Measurements from ENCODE around the gene RELCH.
"Not testable (repeated sequence)": the region's sequence is repeated elsewhere in the genome, so short reads cannot be mapped to it uniquely, and the experiment has no call there.

Gene RELCH, protein sequence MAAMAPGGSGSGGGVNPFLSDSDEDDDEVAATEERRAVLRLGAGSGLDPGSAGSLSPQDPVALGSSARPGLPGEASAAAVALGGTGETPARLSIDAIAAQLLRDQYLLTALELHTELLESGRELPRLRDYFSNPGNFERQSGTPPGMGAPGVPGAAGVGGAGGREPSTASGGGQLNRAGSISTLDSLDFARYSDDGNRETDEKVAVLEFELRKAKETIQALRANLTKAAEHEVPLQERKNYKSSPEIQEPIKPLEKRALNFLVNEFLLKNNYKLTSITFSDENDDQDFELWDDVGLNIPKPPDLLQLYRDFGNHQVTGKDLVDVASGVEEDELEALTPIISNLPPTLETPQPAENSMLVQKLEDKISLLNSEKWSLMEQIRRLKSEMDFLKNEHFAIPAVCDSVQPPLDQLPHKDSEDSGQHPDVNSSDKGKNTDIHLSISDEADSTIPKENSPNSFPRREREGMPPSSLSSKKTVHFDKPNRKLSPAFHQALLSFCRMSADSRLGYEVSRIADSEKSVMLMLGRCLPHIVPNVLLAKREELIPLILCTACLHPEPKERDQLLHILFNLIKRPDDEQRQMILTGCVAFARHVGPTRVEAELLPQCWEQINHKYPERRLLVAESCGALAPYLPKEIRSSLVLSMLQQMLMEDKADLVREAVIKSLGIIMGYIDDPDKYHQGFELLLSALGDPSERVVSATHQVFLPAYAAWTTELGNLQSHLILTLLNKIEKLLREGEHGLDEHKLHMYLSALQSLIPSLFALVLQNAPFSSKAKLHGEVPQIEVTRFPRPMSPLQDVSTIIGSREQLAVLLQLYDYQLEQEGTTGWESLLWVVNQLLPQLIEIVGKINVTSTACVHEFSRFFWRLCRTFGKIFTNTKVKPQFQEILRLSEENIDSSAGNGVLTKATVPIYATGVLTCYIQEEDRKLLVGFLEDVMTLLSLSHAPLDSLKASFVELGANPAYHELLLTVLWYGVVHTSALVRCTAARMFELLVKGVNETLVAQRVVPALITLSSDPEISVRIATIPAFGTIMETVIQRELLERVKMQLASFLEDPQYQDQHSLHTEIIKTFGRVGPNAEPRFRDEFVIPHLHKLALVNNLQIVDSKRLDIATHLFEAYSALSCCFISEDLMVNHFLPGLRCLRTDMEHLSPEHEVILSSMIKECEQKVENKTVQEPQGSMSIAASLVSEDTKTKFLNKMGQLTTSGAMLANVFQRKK

DNA sequence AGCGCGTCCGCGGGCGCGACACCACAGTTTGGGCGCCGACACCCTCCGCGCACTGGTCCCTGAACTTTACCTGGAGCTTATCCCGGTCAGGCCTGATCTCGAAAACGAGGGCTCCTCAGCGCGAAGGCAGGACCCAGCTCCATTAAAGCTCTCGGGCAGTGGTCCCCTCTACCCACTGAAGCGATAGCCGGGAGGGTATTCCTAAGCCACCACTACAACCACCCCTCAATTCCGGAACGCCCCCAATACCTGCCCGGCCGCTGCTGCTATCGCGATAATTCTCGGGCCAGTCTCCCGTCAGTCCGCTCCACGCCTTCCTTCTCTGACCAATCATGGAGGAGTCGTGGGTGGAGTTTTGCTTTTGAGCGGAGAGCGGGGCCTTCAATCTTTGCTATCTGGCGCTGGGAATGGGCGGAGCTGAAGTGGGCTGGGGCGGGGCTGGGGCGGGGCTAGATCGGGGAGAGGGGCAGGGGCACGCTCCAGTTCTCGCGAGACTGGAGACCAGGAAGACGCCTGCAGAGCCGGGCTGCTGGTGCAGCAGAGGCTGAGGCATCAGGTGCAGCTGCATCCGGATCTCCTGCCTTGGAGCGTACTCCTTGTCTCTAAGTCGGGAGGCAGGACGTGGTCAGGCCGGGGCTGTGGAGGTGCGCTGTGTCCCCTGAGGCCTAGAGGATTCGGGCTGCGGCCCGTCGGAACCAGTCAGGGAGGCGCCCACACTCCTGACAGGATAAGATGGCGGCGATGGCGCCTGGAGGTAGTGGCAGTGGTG lies at the start of gene RELCH, which contains the start of gene PIGN:
Gene RELCH, plus strand, starts transcription at position 482 of the 769 bp plus-strand sequence. Its CDS starts 251 bp downstream, at position 733.
Gene PIGN, minus strand, starts transcription at position 283 of the 769 bp plus-strand sequence. CDS start 25,703 bp downstream, outside the sequence.
- peak; percentile 91 for DNase-seq

DNA sequence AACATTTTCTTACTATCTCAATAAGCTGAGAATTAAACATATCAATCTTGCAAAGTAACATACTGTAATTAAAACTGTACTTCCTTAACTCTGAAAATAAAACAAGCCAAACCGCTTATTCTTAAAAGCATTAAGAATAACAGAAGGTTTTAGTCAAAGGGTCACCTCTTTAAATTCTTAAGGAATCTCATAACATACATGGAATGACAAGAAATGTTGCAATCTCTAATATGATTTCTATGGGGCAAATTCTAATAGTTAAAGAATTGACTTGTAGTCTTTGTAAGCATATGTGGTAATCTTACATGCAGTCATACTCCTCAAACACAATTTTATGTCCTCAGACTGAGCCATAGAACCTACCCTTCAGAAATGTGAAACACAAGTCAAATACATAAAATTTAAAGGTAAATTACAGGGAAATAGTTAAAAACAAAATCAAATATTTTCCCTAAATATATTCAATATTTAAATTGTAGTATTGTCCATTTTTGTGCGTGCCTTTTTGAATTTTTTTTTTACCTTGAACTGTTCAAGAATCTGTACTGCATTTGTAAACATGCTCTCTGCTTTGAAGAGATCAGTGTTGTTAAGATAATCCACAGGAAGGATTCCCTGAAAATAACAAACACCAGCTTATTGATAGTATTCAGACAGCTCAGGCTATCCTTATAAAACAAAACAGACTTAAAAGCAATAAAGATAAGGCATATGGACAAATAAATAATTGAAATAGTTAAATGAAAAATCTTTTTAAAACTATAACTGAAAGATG lies 48.4 kb upstream of the RELCH start:
- DNase-seq = no peak

DNA sequence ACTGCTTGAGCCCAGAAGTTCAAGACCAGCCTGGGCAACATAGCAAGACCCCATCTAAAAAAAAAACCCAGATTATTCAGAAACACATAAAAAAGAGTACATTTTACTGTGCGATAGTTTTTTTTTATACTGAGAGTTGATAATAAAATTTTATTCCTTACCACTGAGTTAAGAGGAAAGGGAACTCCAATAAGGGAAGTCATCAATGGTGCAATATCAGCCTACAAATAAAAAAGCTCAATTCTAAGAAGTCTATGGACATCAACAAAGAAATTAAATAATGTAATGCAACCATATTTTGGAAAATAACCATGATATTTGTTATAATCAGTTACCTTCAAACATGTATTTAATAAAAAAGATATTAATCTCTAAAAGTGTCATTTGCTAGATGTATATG lies 46.8 kb upstream of the RELCH start:
- no peak for DNase-seq

DNA sequence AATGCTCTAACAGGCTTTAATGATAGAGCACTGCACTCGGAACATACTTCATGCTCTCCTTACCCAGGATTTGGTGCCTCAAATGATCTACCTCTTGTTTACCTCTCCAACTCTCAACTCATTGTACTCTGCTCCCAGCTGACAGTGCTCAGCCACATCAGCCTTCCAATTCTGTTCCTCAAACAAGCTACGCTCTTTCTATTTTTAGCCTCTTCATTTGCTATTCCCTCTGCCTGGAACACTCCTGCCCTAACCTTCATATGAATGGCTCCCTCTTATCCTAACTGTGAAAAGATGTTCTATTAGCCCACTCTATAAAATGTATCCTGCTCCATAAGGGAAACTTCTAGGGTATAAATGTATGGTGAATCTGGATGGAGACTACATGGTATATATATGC lies 42.7 kb upstream of the RELCH start:
- DNase-seq = no peak

DNA sequence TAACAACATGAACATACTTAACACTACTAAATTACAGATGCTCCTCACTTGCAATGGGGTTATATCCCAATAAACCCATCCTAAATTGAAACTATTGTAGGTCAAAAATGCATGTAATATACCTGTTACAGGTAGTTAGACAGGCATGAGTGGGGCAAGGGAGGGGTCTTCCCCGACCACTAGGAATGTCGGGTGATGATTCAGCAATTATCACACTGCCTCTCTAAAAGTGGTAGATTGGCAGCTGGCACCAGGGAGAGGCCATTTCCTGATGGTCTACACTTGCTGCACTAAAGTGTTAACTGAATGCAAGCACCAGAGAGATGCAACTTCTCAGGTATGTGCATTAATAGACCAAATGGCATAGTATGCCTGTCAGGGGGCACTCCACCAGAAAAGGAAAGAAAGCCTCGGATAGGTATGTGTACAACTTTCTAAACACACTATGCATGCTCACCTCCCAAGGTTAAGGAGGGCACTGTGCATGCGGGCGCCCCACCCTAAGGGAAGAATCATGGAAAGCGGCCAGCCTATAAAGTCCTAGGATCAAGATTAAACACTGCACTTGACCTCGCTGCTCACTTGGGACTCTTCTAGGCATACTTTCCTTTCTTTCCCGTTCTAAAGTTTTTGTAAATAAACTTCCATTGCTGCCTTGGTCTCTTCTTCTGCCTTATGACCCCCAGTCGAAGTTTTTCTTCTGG lies 35.8 kb upstream of the RELCH start:
- no peak for DNase-seq

DNA sequence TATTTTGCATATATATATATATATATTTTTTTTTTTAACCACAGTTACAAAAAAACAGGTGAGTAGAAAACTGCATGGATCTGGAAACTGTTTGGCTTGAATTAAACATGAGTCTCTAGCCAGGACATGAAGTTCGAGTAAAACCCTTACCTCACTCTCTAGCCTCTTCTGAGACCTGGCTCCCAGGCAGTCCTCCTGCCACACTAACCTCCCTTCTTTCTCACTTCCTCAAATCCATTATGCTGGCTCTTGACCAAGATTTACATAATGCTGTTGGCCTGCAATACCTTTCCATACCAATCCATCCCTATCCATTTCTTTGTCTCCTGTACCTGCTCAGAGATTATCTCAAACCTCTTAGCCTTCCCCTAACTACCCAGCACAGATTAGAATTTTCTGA lies 34.2 kb upstream of the RELCH start:
- no peak for DNase-seq

DNA sequence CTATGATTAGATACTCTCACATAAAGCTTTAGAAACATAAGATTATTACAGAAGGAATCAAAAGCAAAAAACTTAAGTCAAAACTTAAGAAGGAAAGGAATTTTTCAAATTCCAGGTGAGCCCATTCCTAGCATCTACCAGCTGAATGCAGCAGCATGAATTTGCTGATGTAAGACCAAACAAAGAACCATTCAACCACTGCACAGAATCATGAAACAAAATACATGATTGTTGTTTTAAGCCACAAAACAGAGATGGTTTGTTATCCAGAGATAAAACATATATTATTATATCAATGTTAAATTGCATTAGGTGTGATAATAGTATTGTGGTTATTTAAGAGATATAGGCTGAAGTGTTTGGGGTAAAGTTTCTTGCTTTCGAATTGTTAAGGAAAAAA lies 29.2 kb upstream of the RELCH start:
- DNase-seq = no peak

DNA sequence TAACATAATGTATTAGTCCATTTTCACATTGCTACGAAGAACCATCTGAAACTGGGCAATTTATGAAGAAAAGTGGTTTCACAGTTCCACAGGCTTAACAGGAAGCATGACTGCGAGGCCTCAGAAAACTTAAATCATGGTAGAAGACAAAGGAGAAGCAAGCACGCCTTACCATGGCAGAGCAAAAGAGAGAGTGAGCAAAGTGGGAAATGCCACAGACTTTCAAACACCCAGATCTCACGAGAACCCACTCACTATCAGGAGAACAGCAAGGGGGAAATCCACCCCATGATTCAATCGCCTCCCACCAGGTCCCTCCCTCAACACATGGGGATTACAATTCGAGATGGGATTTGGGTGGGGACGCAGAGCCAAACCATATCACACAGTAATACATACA lies 22.7 kb upstream of the RELCH start:
- no peak for DNase-seq

DNA sequence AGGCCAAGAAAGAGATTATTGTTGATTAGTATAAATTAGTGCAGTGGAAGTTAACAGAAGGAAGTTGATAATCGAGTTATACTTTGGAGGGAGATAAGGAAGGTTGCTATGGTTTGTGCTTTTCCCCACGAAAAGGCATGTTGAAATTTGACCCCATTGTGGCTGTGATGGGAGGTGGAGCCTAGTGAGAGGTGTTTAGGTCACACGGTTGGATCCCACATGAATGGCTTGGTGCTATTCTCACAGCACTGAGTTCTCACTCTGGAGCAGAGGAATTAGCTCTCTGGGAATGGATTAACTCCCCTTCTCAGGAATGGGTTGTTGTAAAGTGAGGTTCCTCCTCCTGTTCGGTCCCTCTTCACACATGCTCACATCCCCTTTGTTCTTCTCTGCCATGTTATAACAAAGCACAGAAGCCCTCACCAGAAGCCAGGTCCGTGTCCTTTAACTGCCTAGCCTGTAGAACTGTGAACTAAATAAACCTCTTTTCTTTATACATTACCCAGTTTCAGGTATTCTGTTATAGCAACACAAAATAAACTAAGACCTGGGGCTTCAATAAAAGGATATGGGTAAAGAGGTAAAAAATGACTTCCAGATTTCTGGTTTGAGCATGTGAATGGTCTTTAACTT lies 22.1 kb upstream of the RELCH start:
- DNase-seq = no peak

DNA sequence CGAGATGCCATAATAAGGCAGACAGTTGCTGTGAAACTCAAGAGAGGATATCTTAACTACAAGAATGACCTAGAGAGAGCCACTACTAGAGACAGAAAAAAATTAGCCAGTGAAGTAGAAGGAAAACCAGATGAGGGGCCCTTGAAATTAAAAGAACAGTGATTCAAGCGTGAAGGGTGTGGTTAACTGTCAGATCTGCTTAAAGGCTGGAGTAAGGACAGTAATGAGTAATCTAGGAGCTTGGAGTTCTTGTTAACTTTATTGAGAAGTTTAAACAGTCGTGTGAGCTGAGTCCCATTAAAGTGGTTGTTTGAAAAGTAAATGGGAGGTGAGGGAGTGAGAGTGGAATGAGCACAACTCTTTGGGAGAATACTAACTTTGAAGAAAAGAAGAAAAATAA lies 21.5 kb upstream of the RELCH start:
- no peak for DNase-seq

DNA sequence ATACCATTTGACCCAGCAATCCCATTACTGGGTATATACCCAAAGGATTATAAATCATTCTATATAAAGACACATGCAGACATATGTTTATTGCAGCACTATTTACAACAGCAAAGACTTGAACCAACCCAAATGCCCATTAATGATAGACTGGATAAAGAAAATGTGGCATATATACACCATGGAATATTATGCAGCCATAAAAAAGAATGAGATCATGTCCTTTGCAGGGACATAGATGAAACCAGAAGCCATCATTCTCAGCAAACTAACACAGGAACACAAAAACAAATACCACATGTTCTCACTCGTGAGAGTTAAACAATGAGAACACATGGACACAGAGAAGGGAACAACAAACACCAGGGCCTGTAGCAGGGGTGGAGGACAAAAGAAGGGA lies 20.5 kb upstream of the RELCH start:
- not testable (repeated sequence) for DNase-seq

DNA sequence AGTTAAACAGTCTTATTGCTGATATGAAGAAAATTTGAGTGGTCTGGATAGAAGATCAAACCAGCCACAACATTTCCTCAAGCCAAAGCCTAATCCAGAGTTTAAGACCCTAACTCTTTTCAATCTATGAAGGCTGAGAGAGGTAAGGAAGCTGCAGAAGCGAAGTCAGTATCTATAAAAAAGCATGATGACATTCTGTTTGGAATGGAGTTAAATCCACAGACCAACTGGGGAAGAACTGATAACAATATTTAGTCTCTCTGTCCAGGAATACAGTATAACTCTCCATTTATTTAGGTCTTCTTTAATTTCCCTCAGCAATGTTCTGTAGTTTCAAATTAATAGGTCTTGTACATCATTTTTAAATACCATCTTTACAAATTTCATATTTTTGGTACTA lies 16.2 kb upstream of the RELCH start:
- no peak for DNase-seq

DNA sequence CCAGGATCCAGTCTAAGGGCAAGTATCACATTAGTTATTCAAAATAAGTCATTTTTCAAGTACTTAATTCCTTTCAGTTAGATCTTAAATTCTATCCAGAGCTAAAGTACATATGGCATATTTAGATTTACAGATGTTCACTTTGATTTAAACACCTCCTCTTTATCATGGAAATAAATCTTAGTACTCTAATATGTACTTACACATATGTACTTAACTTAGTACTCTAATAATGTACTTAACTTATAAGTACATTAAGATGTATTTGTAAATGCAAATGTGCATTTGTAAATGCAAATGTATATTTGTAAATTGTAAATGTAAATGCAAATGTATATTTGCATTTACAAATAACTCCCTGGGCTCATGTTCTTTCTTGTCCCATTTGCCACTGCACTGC lies 14.8 kb upstream of the RELCH start:
- DNase-seq = no peak

DNA sequence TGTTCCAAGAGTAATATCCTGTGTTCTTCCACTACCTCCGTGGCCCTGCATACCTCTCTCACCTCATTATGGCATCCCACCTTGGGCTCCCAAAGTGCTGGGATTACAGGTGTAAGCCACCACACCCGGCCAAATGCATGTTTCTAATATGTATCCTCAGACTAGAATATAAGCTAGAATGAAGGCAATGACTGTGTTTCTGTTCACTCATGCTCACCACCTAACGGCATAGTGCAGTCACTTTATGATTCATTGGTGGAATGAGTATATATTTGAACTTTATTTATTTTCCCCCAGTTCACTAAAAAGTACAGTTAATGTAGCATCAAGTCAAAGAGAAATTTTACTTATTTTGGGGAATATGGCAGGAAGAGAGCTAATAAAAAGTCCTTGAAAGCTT lies 11.5 kb upstream of the RELCH start:
- no peak for DNase-seq

DNA sequence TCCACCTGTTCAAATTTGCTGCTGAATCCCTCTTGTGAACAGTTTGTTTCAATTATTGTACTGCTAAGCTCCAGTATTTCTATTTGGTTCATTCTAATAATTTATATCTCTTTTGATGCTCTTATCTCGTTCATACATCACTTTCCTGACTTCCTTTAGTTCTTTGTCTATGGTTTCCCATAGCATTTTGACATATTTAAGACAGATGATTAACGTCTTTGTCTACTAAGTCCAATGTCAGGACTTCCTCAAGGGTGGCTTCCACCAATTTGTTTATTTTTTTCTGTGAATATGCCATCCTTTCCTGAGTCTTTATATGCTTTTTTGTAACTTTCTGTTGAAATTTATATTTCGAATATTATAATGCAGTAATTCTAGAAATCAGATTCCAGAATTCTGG lies 9.8 kb upstream of the RELCH start:
- DNase-seq = no peak

DNA sequence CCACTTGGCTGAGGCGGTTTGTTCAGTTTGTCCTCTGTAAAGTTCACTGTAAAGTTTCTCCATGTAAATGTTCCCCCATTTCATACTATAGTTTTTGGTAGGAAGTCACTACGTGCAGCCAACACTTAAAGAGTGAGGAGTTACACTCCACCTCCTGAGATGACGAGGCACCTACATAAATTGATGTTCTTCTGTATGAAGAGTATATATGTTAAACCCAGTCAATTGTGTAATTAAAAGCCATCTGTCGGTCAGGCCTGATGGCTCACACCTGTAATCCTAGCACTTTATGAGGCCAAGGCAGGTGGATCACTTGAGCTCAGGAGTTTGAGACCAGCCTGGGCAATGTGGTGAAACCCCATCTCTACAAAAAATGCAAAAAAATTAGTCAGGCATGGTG lies 7.8 kb upstream of the RELCH start:
- no peak for DNase-seq

DNA sequence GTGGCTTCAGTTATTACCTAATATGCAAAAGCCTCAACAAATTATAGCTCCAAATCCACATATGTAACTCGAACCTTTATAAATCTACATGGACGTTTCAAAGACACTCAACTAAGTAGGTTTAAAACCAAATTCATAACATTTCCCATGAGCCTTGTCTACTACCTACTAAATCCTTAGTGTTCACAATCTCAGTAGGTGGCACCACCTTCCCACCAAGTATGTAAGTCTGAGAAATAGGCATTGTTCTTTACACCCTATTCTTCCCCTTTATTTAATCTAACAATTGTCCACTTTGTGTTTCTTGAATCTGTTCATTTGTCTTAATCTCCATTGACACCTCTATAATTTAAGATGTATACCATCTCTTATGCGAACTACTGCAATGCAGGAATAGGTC lies 4.8 kb upstream of the RELCH start:
- DNase-seq = no peak

DNA sequence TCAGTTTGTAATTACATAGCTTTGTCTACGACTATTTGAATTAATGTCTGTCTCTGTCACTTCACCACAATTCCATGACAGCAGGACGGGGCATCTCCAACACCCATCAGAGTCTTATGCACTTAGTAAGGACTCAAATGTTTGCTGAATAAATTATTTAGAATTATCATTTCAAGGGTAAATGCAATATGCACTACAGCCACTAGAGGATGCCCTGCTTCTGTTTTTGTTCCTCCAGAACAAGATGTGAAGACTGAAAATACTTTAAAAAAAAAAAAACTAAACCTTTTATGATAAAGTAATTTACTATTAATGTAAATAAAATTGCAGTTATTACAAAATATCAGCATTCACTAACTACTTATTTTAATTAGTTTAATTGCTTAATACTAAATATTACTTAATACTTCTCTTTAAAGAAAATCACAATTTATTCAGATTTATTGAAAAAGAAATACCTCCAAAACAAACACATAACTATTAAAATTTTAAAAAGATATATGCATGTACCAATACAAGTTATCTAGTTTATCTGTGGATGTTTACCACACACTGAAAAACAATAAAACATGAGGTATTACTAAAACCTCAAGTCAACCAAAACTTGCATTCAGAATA lies 3.4 kb upstream of the RELCH start:
- no peak for DNase-seq

DNA sequence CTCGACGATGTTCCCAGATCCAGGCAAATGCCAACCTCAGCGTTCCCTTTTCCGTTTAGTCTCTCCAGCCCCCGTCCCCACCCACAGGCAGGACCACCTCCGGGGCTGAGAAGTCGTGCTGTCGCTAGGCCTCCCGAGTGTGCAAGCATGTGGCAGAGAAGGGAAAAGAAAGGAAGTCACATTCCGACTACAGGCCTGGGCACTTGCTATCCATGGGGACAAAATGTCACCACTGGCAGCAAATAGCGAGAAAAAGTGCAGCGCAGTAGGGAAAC lies 619 bp upstream of the RELCH start:
- peak; percentile 76 for DNase-seq
